DND-41 (cell line): ENCODE results near the gene CCDC63.

Source experiments
- CTCF ChIP-seq: IDR thresholded peaks from 2 replicates; pipeline ENCODE4 v1.5.1; 2012; ENCODE audit warnings: borderline replicate concordance, low read length, moderate library complexity, mild to moderate bottlenecking; ENCODE audit not compliant: poor library complexity, severe bottlenecking; ENCODE audit errors: extremely low read depth
- EZH2 ChIP-seq: IDR thresholded peaks from 3 replicates; pipeline ENCODE4 v1.6.1; 2012; ENCODE audit warnings: borderline replicate concordance, low read depth, mild to moderate bottlenecking, moderate library complexity, low read length, inconsistent platforms; ENCODE audit not compliant: severe bottlenecking

GRCh38 chr12:110885152-110885840 is 38.5 kb downstream of the CCDC63 start:
- TF ChIP-seq EZH2 (no peak), CTCF (no peak)
